Brain microvascular endothelial cell (primary cell): Measurements from ENCODE around the gene CD33.

Experiments used
- DNase-seq: peaks from one replicate; pipeline ENCODE4 v3.0.0-alpha.2; 2020
- H3K27ac ChIP-seq: fragments of 250-450 bp; sonication (Bioruptor Pico); 2 replicates; pipeline ENCODE4 v1.5.1; 2020; ENCODE audit warnings: mild to moderate bottlenecking, moderate library complexity
- H3K27me3 ChIP-seq: fragments of 250-450 bp; sonication (Bioruptor Pico); replicated peaks from 2 replicates; pipeline ENCODE4 v1.5.1; 2020; ENCODE audit warnings: mild to moderate bottlenecking
- H3K36me3 ChIP-seq: fragments of 250-450 bp; sonication (Bioruptor Pico); replicated peaks from 2 replicates; pipeline ENCODE4 v1.5.1; 2020; ENCODE audit warnings: mild to moderate bottlenecking
- H3K4me3 ChIP-seq: 2 replicates; pipeline ENCODE4 v1.5.1; 2011; ENCODE audit warnings: low read depth, mild to moderate bottlenecking, control low read depth, low read length, moderate library complexity
- CTCF ChIP-seq: IDR thresholded peaks from 2 replicates; pipeline ENCODE4 v1.5.1; 2011; ENCODE audit warnings: low read depth, mild to moderate bottlenecking, moderate library complexity, low read length, control low read depth, inconsistent platforms; ENCODE audit errors: missing control alignments
- in situ Hi-C: cut with HindIII; loops from 2 replicates; pipeline ENCODE4 v1.10.0; 2017; ENCODE audit warnings: low sequenced_read_pairs, low pct_ligation_motif_present

CD33 gene

GRCh38 chr19:51194527-51195315 is 30.2 kb upstream of the CD33 start:
- Histone ChIP-seq H3K36me3 (no peaks in the 10 kb centered on the region), H3K27me3 (no peaks in the 10 kb centered on the region), H3K4me3 (no peak overlapping the region), H3K27ac (no peak overlapping the region)
- in situ Hi-C loops: no loop called here
- no peak for DNase-seq
- no peak for TF ChIP-seq CTCF

- in situ Hi-C loops: no loop called here
- H3K27me3 ChIP-seq: no peaks in the 10 kb centered on the region
Observed at GRCh38 chr19:51195316-51195586, 29.6 kb upstream of the CD33 start.

GRCh38 chr19:51195616-51196015 is 29.3 kb upstream of the CD33 start:
- DNase-seq: no peak
- H3K27me3 ChIP-seq: no peaks in the 10 kb centered on the region
- no peak for TF ChIP-seq CTCF
- H3K36me3 ChIP-seq: no peaks in the 10 kb centered on the region
- H3K4me3 ChIP-seq: no peak overlapping the region
- no peak overlapping the region for H3K27ac ChIP-seq
- in situ Hi-C loops: no loop called here

More at GRCh38 chr19:51195316-51195586, 29.6 kb upstream of the CD33 start:
- no peak for TF ChIP-seq CTCF
- H3K27ac ChIP-seq: no peak overlapping the region
- no peaks in the 10 kb centered on the region for H3K36me3 ChIP-seq
- no peak for DNase-seq
- no peak overlapping the region for H3K4me3 ChIP-seq

- in situ Hi-C loops: no loop called here
- no peak for DNase-seq
- Histone ChIP-seq H3K27me3 (no peaks in the 10 kb centered on the region), H3K36me3 (no peaks in the 10 kb centered on the region), H3K27ac (no peak overlapping the region), H3K4me3 (no peak overlapping the region)
- TF ChIP-seq CTCF: no peak
Observed at GRCh38 chr19:51196181-51196580, 28.7 kb upstream of the CD33 start.

GRCh38 chr19:51198641-51199040 is 26.2 kb upstream of the CD33 start:
- in situ Hi-C loops: no loop called here
- no peak for DNase-seq

More at GRCh38 chr19:51198641-51199040, 26.2 kb upstream of the CD33 start:
- H3K4me3 ChIP-seq: no peak overlapping the region
- no peak overlapping the region for H3K27ac ChIP-seq
- TF ChIP-seq CTCF: no peak
- H3K36me3 ChIP-seq: no peaks in the 10 kb centered on the region
- no peaks in the 10 kb centered on the region for H3K27me3 ChIP-seq
